HG03460 (cell line): Measurements from ENCODE around the gene ZCCHC14.
"Not testable (repeated sequence)": the region's sequence is repeated elsewhere in the genome, so short reads cannot be mapped to it uniquely, and the experiment has no call there.

ENCODE experiments used
- ATAC-seq: cut with Tn5 transposase; IDR thresholded peaks from one replicate; pipeline ENCODE4 v1.9.1; 2021; ENCODE audit not compliant: unreplicated experiment

ZCCHC14 gene

GRCh38 chr16:87525352-87525751, 32.5 kb upstream of the ZCCHC14 start:
- no peak for ATAC-seq

GRCh38 chr16:87524407-87524806, 31.6 kb upstream of the ZCCHC14 start:
- no peak for ATAC-seq

- not testable (repeated sequence) for ATAC-seq
Measured at GRCh38 chr16:87523605-87524004, 30.8 kb upstream of the ZCCHC14 start.

- ATAC-seq = not testable (repeated sequence)
Measured at GRCh38 chr16:87521764-87522163, 28.9 kb upstream of the ZCCHC14 start.

GRCh38 chr16:87519170-87519569, 26.3 kb upstream of the ZCCHC14 start:
- not testable (repeated sequence) for ATAC-seq

GRCh38 chr16:87518430-87519051, 25.7 kb upstream of the ZCCHC14 start:
- not testable (repeated sequence) for ATAC-seq

GRCh38 chr16:87517610-87518429, 25.0 kb upstream of the ZCCHC14 start:
- not testable (repeated sequence) for ATAC-seq

- ATAC-seq = no peak
Measured at GRCh38 chr16:87516361-87516760, 23.5 kb upstream of the ZCCHC14 start.

GRCh38 chr16:87515475-87516330, 22.9 kb upstream of the ZCCHC14 start:
- ATAC-seq = no peak

GRCh38 chr16:87509778-87510177, 17.0 kb upstream of the ZCCHC14 start:
- not testable (repeated sequence) for ATAC-seq

- no peak for ATAC-seq
Measured at GRCh38 chr16:87507351-87508069, 14.7 kb upstream of the ZCCHC14 start.

GRCh38 chr16:87506423-87507350, 13.9 kb upstream of the ZCCHC14 start:
- ATAC-seq = no peak

GRCh38 chr16:87505834-87506233, 13.0 kb upstream of the ZCCHC14 start:
- ATAC-seq = no peak

GRCh38 chr16:87503232-87503937, 10.6 kb upstream of the ZCCHC14 start:
- not testable (repeated sequence) for ATAC-seq

GRCh38 chr16:87502308-87502969, 9.6 kb upstream of the ZCCHC14 start:
- ATAC-seq = no peak

- no peak for ATAC-seq
Measured at GRCh38 chr16:87501117-87501516, 8.3 kb upstream of the ZCCHC14 start.

GRCh38 chr16:87499189-87499486, 6.3 kb upstream of the ZCCHC14 start:
- ATAC-seq = no peak

GRCh38 chr16:87498324-87499188, 5.7 kb upstream of the ZCCHC14 start:
- no peak for ATAC-seq
